Measurements from ENCODE around the gene ZNF354C.

DNA sequence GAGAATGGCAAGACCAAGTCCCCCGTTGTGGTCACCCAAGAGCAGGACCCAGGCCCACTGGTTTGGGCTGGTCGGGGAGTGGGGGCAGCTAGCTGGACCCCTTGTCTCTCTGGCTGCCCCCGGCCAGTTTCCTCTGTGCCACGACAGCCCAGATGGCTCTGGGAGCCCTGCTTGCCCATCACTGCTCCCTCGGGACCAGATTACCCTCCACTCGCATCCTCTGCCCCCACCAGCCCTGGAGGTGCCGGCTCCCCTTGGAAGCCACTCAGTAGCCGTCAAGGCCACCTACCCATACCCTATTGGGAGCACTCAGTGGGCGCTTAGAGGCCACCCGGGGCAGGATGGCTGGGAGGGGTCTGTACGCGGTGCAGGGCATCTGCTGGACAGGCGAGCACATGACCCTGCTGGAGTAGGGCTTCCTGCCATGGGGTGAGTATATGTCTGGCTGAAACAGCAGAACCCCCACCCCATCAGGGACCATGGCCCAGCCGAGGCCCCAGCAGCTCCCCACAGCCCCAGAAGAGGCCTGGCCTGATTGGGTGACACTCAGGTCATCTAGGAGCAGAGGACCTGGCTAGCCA is 70.0 kb downstream of the ZNF354C start:
- TF ChIP-seq RFX5 (IDR thresholded peaks at IDR 0.05; ENCODE audit: low read depth, low read length) (no peak), RAD21 (IDR thresholded peaks at IDR 0.05; ENCODE audit: low read length) (no peak), POLR2A (IDR thresholded peaks at IDR 0.05; ENCODE audit: low read depth, low read length) (no peak)
- TF ChIP-seq, protein P1, sequence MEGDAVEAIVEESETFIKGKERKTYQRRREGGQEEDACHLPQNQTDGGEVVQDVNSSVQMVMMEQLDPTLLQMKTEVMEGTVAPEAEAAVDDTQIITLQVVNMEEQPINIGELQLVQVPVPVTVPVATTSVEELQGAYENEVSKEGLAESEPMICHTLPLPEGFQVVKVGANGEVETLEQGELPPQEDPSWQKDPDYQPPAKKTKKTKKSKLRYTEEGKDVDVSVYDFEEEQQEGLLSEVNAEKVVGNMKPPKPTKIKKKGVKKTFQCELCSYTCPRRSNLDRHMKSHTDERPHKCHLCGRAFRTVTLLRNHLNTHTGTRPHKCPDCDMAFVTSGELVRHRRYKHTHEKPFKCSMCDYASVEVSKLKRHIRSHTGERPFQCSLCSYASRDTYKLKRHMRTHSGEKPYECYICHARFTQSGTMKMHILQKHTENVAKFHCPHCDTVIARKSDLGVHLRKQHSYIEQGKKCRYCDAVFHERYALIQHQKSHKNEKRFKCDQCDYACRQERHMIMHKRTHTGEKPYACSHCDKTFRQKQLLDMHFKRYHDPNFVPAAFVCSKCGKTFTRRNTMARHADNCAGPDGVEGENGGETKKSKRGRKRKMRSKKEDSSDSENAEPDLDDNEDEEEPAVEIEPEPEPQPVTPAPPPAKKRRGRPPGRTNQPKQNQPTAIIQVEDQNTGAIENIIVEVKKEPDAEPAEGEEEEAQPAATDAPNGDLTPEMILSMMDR (conservative IDR thresholded peaks at IDR 0.05; ENCODE audit: low read depth, low read length): no peak
